GM21619 (cell line): Measurements from ENCODE around the gene RASL10A.
A peak's percentile ranks its signal among the peaks of the same experiment; 100 is the strongest.

ENCODE experiments used
- ATAC-seq: cut with Tn5 transposase; IDR thresholded peaks from one replicate; pipeline ENCODE4 v1.9.1; 2021; ENCODE audit not compliant: unreplicated experiment

Gene RASL10A

GRCh38 chr22:29270475-29271271 is 44.8 kb downstream of the RASL10A start:
- ATAC-seq = no peak

GRCh38 chr22:29269731-29270474 is 45.6 kb downstream of the RASL10A start:
- ATAC-seq = no peak

GRCh38 chr22:29269230-29269604 is 46.3 kb downstream of the RASL10A start:
- ATAC-seq = no peak

GRCh38 chr22:29268511-29269229 is 46.8 kb downstream of the RASL10A start:
- ATAC-seq = peak; percentile 25

- peak; percentile 72 for ATAC-seq
Measured at GRCh38 chr22:29267858-29268510, 47.5 kb downstream of the RASL10A start, which contains the start of the genes EWSR1 and RHBDD3. TSS of gene EWSR1 (plus strand) at chr22:29268268. CDS start at chr22:29268337, 69 bp downstream. TSS of gene RHBDD3 (minus strand) at chr22:29267981. CDS start at chr22:29265626, 2,355 bp downstream.

- ATAC-seq = no peak
Measured at GRCh38 chr22:29267462-29267857, 48.0 kb downstream of the RASL10A start.

- ATAC-seq = no peak
Measured at GRCh38 chr22:29266564-29267461, 48.7 kb downstream of the RASL10A start.

- no peak for ATAC-seq
Measured at GRCh38 chr22:29265929-29266328, 49.6 kb downstream of the RASL10A start.

- ATAC-seq = no peak
Measured at GRCh38 chr22:29265305-29265704, 50.2 kb downstream of the RASL10A start.

GRCh38 chr22:29263791-29264276 is 51.7 kb downstream of the RASL10A start:
- no peak for ATAC-seq
